ENCODE measurements around the gene LAPTM4A. TPM values are rescaled to one million over a fixed set of nuclear protein-coding genes. Genes with fewer than 3 reads are reported as not detected.

The LAPTM4A gene
- total and polyA plus RNA-seq, 4 donors = 211 to 327 (median 246) TPM

- Histone ChIP-seq H3K4me3 (ENCODE audit: low read length in 2 of 2) (peak within 1 kb of the TSS; percentile 15 to 56), H3K4me1 (ENCODE audit: control insufficient read depth in 1 of 2, insufficient read depth in 2 of 2, low read length in 2 of 2) (no peaks in the 10 kb centered on the region), H3K9me3 (ENCODE audit: control insufficient read depth, low read length) (no peaks in the 10 kb centered on the region), H3K36me3 (ENCODE audit: control insufficient read depth in 1 of 2, insufficient read depth in 2 of 2, low read length in 1 of 2) (no peaks in the 10 kb centered on the region), H3K27ac (ENCODE audit: low read depth in 1 of 2, low read length in 2 of 2) (peak within 1 kb of the TSS in 1 of 2 donors; percentile 25), H3K27me3 (ENCODE audit: control insufficient read depth in 1 of 2, insufficient read depth in 2 of 2, low read length in 1 of 2) (no peaks in the 10 kb centered on the region)
- DNase-seq = peak; percentile 56 to 80
- intact Hi-C loops (cut with DNase I) = loop anchor here in 1 of 2 donors (2.0 kb wide), 1 partner anchor 22 kb away; the partner anchor contains the start of gene WDR35
- WGBS, 2 donors = 1 to 2% methylated on average over 67 to 87 of the region's 87 CpGs
- peak; percentile 73 for ATAC-seq (ENCODE audit: low FRiP score)
Observed at GRCh38 chr2:20012282-20013125, 38.9 kb downstream of the LAPTM4A start, which contains the start of gene MATN3. TSS of gene MATN3 (minus strand) at chr2:20012668. CDS start at chr2:20012631, 37 bp downstream.

- DNase-seq (no peak), ATAC-seq (ENCODE audit: low FRiP score) (no peak)
- H3K27ac ChIP-seq (ENCODE audit: low read depth in 1 of 2, low read length in 2 of 2) = no peak overlapping the region
- intact Hi-C loops (cut with DNase I) = loop anchor here in 1 of 2 donors (2.0 kb wide), 1 partner anchor 21 kb away; the partner anchor contains the start of gene WDR35
- H3K9me3 ChIP-seq (ENCODE audit: control insufficient read depth, low read length) = no peaks in the 10 kb centered on the region
- H3K36me3 ChIP-seq (ENCODE audit: control insufficient read depth in 1 of 2, insufficient read depth in 2 of 2, low read length in 1 of 2) = no peaks in the 10 kb centered on the region
- 15 to 26% methylated on average over 4 of the region's 4 CpGs for WGBS, 2 donors
- H3K4me3 ChIP-seq (ENCODE audit: low read length in 2 of 2) = peak overlapping the region in 1 of 2 donors; percentile 56
- no peaks in the 10 kb centered on the region for H3K27me3 ChIP-seq (ENCODE audit: control insufficient read depth in 1 of 2, insufficient read depth in 2 of 2, low read length in 1 of 2)
- no peaks in the 10 kb centered on the region for H3K4me1 ChIP-seq (ENCODE audit: control insufficient read depth in 1 of 2, insufficient read depth in 2 of 2, low read length in 2 of 2)
Observed at GRCh38 chr2:20012032-20012281, 39.5 kb downstream of the LAPTM4A start.

GRCh38 chr2:20011276-20012031 is 40.0 kb downstream of the LAPTM4A start:
- Histone ChIP-seq H3K4me1 (ENCODE audit: control insufficient read depth in 1 of 2, insufficient read depth in 2 of 2, low read length in 2 of 2) (no peaks in the 10 kb centered on the region), H3K27me3 (ENCODE audit: control insufficient read depth in 1 of 2, insufficient read depth in 2 of 2, low read length in 1 of 2) (no peaks in the 10 kb centered on the region), H3K9me3 (ENCODE audit: control insufficient read depth, low read length) (no peaks in the 10 kb centered on the region), H3K27ac (ENCODE audit: low read depth in 1 of 2, low read length in 2 of 2) (no peak overlapping the region), H3K36me3 (ENCODE audit: control insufficient read depth in 1 of 2, insufficient read depth in 2 of 2, low read length in 1 of 2) (no peaks in the 10 kb centered on the region), H3K4me3 (ENCODE audit: low read length in 2 of 2) (no peak overlapping the region)
- intact Hi-C loops (cut with DNase I) = loop anchor here in 1 of 2 donors (2.0 kb wide), 1 partner anchor 21 kb away; the partner anchor contains the start of gene WDR35
- DNase-seq = no peak
- ATAC-seq (ENCODE audit: low FRiP score) = no peak
- WGBS, 2 donors = 84 to 91% methylated on average over 14 of the region's 14 CpGs

GRCh38 chr2:20008703-20009102 is 42.7 kb downstream of the LAPTM4A start:
- no peak overlapping the region for H3K4me3 ChIP-seq (ENCODE audit: low read length in 2 of 2)
- no peaks in the 10 kb centered on the region for H3K36me3 ChIP-seq (ENCODE audit: control insufficient read depth in 1 of 2, insufficient read depth in 2 of 2, low read length in 1 of 2)
- WGBS, 2 donors = 87 to 91% methylated on average over 5 of the region's 5 CpGs
- intact Hi-C loops (cut with DNase I) = no loop called here
- no peak overlapping the region for H3K27ac ChIP-seq (ENCODE audit: low read depth in 1 of 2, low read length in 2 of 2)
- DNase-seq = no peak
- H3K4me1 ChIP-seq (ENCODE audit: control insufficient read depth in 1 of 2, insufficient read depth in 2 of 2, low read length in 2 of 2) = no peaks in the 10 kb centered on the region
- H3K27me3 ChIP-seq (ENCODE audit: control insufficient read depth in 1 of 2, insufficient read depth in 2 of 2, low read length in 1 of 2) = no peaks in the 10 kb centered on the region
- no peaks in the 10 kb centered on the region for H3K9me3 ChIP-seq (ENCODE audit: control insufficient read depth, low read length)
- no peak for ATAC-seq (ENCODE audit: low FRiP score)

- no peak for ATAC-seq (ENCODE audit: low FRiP score)
- 88 to 89% methylated on average over 17 of the region's 17 CpGs for WGBS, 2 donors
- Histone ChIP-seq H3K4me3 (ENCODE audit: low read length in 2 of 2) (no peak overlapping the region), H3K27me3 (ENCODE audit: control insufficient read depth in 1 of 2, insufficient read depth in 2 of 2, low read length in 1 of 2) (no peaks in the 10 kb centered on the region), H3K4me1 (ENCODE audit: control insufficient read depth in 1 of 2, insufficient read depth in 2 of 2, low read length in 2 of 2) (no peaks in the 10 kb centered on the region), H3K9me3 (ENCODE audit: control insufficient read depth, low read length) (no peaks in the 10 kb centered on the region), H3K36me3 (ENCODE audit: control insufficient read depth in 1 of 2, insufficient read depth in 2 of 2, low read length in 1 of 2) (no peaks in the 10 kb centered on the region), H3K27ac (ENCODE audit: low read depth in 1 of 2, low read length in 2 of 2) (no peak overlapping the region)
- intact Hi-C loops (cut with DNase I) = no loop called here
- no peak for DNase-seq
Observed at GRCh38 chr2:20005891-20006470, 45.4 kb downstream of the LAPTM4A start.

- Histone ChIP-seq H3K27ac (ENCODE audit: low read depth in 1 of 2, low read length in 2 of 2) (no peak overlapping the region), H3K36me3 (ENCODE audit: control insufficient read depth in 1 of 2, insufficient read depth in 2 of 2, low read length in 1 of 2) (no peaks in the 10 kb centered on the region), H3K4me1 (ENCODE audit: control insufficient read depth in 1 of 2, insufficient read depth in 2 of 2, low read length in 2 of 2) (no peaks in the 10 kb centered on the region), H3K27me3 (ENCODE audit: control insufficient read depth in 1 of 2, insufficient read depth in 2 of 2, low read length in 1 of 2) (no peaks in the 10 kb centered on the region), H3K9me3 (ENCODE audit: control insufficient read depth, low read length) (no peaks in the 10 kb centered on the region), H3K4me3 (ENCODE audit: low read length in 2 of 2) (no peak overlapping the region)
- ATAC-seq (ENCODE audit: low FRiP score) (no peak), DNase-seq (no peak)
- intact Hi-C loops (cut with DNase I) = no loop called here
- WGBS, 2 donors = 85 to 96% methylated on average over 10 of the region's 10 CpGs
Observed at GRCh38 chr2:20005067-20005627, 46.3 kb downstream of the LAPTM4A start.

GRCh38 chr2:20001361-20001863 is 50.0 kb downstream of the LAPTM4A start:
- no peaks in the 10 kb centered on the region for H3K9me3 ChIP-seq (ENCODE audit: control insufficient read depth, low read length)
- DNase-seq (no peak), ATAC-seq (ENCODE audit: low FRiP score) (no peak)
- 83 to 88% methylated on average over 2 of the region's 2 CpGs for WGBS, 2 donors
- H3K27me3 ChIP-seq (ENCODE audit: control insufficient read depth in 1 of 2, insufficient read depth in 2 of 2, low read length in 1 of 2) = no peaks in the 10 kb centered on the region
- no peaks in the 10 kb centered on the region for H3K4me1 ChIP-seq (ENCODE audit: control insufficient read depth in 1 of 2, insufficient read depth in 2 of 2, low read length in 2 of 2)
- no peak overlapping the region for H3K27ac ChIP-seq (ENCODE audit: low read depth in 1 of 2, low read length in 2 of 2)
- no peaks in the 10 kb centered on the region for H3K36me3 ChIP-seq (ENCODE audit: control insufficient read depth in 1 of 2, insufficient read depth in 2 of 2, low read length in 1 of 2)
- no peak overlapping the region for H3K4me3 ChIP-seq (ENCODE audit: low read length in 2 of 2)
- intact Hi-C loops (cut with DNase I) = no loop called here

- no peaks in the 10 kb centered on the region for H3K9me3 ChIP-seq (ENCODE audit: control insufficient read depth, low read length)
- H3K36me3 ChIP-seq (ENCODE audit: control insufficient read depth in 1 of 2, insufficient read depth in 2 of 2, low read length in 1 of 2) = no peaks in the 10 kb centered on the region
- no peak for ATAC-seq (ENCODE audit: low FRiP score)
- H3K4me3 ChIP-seq (ENCODE audit: low read length in 2 of 2) = no peak overlapping the region
- no peaks in the 10 kb centered on the region for H3K27me3 ChIP-seq (ENCODE audit: control insufficient read depth in 1 of 2, insufficient read depth in 2 of 2, low read length in 1 of 2)
- H3K4me1 ChIP-seq (ENCODE audit: control insufficient read depth in 1 of 2, insufficient read depth in 2 of 2, low read length in 2 of 2) = no peaks in the 10 kb centered on the region
- DNase-seq = no peak
- intact Hi-C loops (cut with DNase I) = no loop called here
- H3K27ac ChIP-seq (ENCODE audit: low read depth in 1 of 2, low read length in 2 of 2) = no peak overlapping the region
Observed at GRCh38 chr2:19993731-19994130, 57.7 kb downstream of the LAPTM4A start.
